HL-60 (cell line): Measurements from ENCODE around the gene GPR135.

Source experiments
- DNase-seq, 2 experiments: peaks; one replicate each; pipeline ENCODE4 v3.0.0-alpha.2; 2010 to 2020; ENCODE audit warnings: low read depth in 1 of 2, low spot score in 1 of 2
- H3K27ac ChIP-seq: fragments of 250-450 bp; sonication (Bioruptor Pico); replicated peaks from 2 replicates; pipeline ENCODE4 v1.5.1; 2020; ENCODE audit warnings: mild to moderate bottlenecking, moderate library complexity
- H3K27me3 ChIP-seq: fragments of 250-450 bp; sonication (Bioruptor Pico); 2 replicates; pipeline ENCODE4 v1.5.1; 2021; ENCODE audit warnings: mild to moderate bottlenecking, moderate library complexity; ENCODE audit not compliant: insufficient read depth, poor library complexity, severe bottlenecking
- H3K4me3 ChIP-seq: replicated peaks from 2 replicates; pipeline ENCODE4 v1.5.1; 2011; ENCODE audit warnings: mild to moderate bottlenecking, control low read depth, low read length; ENCODE audit not compliant: insufficient read depth
- GABPA ChIP-seq: IDR thresholded peaks from 2 replicates; pipeline ENCODE4 v1.6.1; 2012; ENCODE audit warnings: low read depth
- POLR2AphosphoS5 ChIP-seq: IDR thresholded peaks from 2 replicates; pipeline ENCODE4 v1.6.1; 2012; ENCODE audit warnings: low read depth
- SPI1 ChIP-seq: IDR thresholded peaks from 2 replicates; pipeline ENCODE4 v1.6.1; 2012; ENCODE audit warnings: low read depth, mild to moderate bottlenecking, borderline replicate concordance
- long read RNA-seq: library from polyadenylated mRNA; unstranded; transcript quantifications from one replicate; pipeline ENCODE4 v2.0.0, GENCODE V29; 2020
- TF ChIP-seq, protein P1 (sequence below): IDR thresholded peaks from one replicate; pipeline ENCODE4 v1.5.1; 2011; ENCODE audit warnings: low read length, control low read depth, inconsistent platforms; ENCODE audit not compliant: insufficient read depth
- TF ChIP-seq, protein P2 (sequence below): IDR thresholded peaks from 2 replicates; pipeline ENCODE4 v1.6.1; 2012; ENCODE audit warnings: low read depth; ENCODE audit not compliant: insufficient replicate concordance

GPR135 gene, protein sequence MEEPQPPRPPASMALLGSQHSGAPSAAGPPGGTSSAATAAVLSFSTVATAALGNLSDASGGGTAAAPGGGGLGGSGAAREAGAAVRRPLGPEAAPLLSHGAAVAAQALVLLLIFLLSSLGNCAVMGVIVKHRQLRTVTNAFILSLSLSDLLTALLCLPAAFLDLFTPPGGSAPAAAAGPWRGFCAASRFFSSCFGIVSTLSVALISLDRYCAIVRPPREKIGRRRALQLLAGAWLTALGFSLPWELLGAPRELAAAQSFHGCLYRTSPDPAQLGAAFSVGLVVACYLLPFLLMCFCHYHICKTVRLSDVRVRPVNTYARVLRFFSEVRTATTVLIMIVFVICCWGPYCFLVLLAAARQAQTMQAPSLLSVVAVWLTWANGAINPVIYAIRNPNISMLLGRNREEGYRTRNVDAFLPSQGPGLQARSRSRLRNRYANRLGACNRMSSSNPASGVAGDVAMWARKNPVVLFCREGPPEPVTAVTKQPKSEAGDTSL
- long read RNA-seq, full-length matches to known transcripts = 2 of 2 reads
- long read RNA-seq, partial matches to known transcripts = 0 of 2 reads
- long read RNA-seq, other reads (novel, unspliced or antisense) = 0 of 2 reads

DNA sequence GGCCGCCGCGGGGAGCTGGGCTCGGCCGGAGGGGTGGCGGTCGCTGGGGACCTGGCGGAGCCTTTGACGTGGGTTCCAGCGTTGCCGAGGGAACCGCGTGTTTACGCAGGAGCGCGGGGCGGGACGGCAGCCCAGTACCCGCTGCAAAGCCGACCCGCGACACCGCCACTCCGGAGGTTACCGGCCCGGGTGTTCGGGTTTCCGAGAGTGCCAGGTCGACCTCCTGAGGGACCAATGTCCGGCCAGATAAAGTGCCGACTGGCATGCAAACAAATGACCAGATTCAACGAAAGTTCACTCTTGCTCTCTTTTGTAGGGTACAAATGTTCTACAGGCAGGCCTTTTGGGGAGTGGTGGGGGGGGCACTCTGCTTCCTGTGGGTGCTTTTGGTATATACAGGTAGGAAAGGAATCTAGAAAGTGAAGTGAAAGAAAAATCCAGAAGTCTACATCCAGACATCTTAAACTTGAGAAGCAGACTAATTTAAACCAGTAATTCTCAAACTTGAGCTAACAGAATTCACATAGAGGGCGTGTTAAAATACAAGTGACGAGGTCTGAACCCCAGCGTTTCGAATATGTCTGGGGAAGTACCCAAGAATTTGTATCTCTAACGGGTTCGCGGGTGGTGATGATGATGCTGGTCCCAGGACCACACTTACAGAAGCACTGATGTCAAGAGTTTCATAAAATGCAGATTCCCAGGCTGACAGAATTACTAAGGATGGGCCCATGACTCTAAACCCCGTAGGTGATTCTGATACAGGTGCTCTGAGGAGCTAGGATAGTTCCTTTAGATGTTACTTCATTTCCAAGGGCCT, at the start of gene GPR135:
GPR135 (minus strand) TSS at position 65 of the 820 bp plus-strand sequence. CDS start 154 bp downstream, outside the sequence.
- no peaks in the 10 kb centered on the region for H3K27me3 ChIP-seq
- no peak within 1 kb of the TSS for H3K27ac ChIP-seq
- H3K4me3 ChIP-seq = peak within 1 kb of the TSS; percentile 28
- no peak for DNase-seq
- TF ChIP-seq, protein P1, sequence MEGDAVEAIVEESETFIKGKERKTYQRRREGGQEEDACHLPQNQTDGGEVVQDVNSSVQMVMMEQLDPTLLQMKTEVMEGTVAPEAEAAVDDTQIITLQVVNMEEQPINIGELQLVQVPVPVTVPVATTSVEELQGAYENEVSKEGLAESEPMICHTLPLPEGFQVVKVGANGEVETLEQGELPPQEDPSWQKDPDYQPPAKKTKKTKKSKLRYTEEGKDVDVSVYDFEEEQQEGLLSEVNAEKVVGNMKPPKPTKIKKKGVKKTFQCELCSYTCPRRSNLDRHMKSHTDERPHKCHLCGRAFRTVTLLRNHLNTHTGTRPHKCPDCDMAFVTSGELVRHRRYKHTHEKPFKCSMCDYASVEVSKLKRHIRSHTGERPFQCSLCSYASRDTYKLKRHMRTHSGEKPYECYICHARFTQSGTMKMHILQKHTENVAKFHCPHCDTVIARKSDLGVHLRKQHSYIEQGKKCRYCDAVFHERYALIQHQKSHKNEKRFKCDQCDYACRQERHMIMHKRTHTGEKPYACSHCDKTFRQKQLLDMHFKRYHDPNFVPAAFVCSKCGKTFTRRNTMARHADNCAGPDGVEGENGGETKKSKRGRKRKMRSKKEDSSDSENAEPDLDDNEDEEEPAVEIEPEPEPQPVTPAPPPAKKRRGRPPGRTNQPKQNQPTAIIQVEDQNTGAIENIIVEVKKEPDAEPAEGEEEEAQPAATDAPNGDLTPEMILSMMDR = no peak
- TF ChIP-seq, protein P2, sequence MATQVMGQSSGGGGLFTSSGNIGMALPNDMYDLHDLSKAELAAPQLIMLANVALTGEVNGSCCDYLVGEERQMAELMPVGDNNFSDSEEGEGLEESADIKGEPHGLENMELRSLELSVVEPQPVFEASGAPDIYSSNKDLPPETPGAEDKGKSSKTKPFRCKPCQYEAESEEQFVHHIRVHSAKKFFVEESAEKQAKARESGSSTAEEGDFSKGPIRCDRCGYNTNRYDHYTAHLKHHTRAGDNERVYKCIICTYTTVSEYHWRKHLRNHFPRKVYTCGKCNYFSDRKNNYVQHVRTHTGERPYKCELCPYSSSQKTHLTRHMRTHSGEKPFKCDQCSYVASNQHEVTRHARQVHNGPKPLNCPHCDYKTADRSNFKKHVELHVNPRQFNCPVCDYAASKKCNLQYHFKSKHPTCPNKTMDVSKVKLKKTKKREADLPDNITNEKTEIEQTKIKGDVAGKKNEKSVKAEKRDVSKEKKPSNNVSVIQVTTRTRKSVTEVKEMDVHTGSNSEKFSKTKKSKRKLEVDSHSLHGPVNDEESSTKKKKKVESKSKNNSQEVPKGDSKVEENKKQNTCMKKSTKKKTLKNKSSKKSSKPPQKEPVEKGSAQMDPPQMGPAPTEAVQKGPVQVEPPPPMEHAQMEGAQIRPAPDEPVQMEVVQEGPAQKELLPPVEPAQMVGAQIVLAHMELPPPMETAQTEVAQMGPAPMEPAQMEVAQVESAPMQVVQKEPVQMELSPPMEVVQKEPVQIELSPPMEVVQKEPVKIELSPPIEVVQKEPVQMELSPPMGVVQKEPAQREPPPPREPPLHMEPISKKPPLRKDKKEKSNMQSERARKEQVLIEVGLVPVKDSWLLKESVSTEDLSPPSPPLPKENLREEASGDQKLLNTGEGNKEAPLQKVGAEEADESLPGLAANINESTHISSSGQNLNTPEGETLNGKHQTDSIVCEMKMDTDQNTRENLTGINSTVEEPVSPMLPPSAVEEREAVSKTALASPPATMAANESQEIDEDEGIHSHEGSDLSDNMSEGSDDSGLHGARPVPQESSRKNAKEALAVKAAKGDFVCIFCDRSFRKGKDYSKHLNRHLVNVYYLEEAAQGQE = no peak
- no peak for TF ChIP-seq POLR2AphosphoS5
- TF ChIP-seq SPI1 = no peak
- TF ChIP-seq GABPA = no peak

DNA sequence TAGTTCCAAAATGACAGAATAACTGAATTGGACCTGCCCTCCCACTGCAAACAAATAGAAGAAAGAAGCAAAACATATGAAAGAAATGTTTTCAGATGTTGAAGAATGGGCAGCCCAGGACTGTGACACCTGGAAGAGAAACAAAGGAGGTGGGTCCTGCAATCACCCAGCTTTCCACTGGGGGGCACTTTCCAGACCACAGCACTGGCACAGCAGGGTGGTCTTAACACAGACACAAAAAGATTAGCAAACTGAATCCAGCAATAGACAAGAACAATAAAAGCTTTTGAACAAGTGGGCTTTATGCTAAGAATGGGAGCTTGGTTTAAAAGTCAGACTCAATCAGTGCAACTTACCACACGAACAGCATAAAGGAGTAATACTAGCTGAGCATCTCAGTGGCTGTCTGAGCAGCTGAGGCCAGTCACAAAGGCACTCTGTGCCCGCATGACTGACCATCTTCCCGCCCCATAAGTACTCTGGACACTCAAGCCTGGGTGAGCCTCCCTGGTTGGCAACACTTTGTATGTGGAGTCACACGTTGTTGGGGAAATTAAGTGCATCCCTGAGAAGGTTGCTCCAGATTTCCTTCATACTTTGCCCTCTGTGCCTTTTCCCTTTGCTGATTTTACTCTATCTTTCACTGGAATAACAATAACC, 46.9 kb upstream of the GPR135 start:
- no peak for DNase-seq
- TF ChIP-seq GABPA = no peak
- TF ChIP-seq SPI1 = no peak
- no peak for TF ChIP-seq POLR2AphosphoS5
- TF ChIP-seq, protein P1 = no peak
- TF ChIP-seq, protein P2 = no peak
- no peak overlapping the region for H3K4me3 ChIP-seq
- H3K27ac ChIP-seq = no peak overlapping the region
- H3K27me3 ChIP-seq = peaks cover 2% of the 10 kb centered on the region

DNA sequence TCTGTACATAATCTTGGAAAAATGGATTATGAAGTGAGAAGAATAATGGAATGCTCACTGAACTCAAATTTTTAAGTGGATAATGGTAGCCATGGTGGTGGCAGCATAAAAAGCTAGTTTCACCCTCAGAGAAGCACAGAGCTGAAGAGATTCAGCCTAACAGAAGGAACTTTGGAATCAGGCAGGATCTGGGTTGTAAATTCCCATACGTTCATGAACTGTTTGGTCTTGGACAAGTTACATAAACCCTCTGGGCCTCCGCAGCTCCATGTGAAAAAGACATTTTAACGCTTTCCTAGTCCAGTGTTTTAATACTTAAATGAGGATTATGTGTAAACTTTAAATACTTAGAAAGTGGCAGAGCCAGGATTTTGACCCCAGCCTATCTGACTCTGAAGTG, 45.8 kb upstream of the GPR135 start:
- no peak for DNase-seq
- H3K27me3 ChIP-seq = peaks cover 2% of the 10 kb centered on the region
- H3K4me3 ChIP-seq = no peak overlapping the region
- TF ChIP-seq, protein P1 = no peak
- no peak for TF ChIP-seq GABPA
- TF ChIP-seq, protein P2 = no peak
- no peak overlapping the region for H3K27ac ChIP-seq
